NCI-H2107 treated with DMSO at 0.1 percent for 48 hours (cell line): ENCODE measurements around the gene ST6GALNAC6.
"Not testable (repeated sequence)": the region's sequence is repeated elsewhere in the genome, so short reads cannot be mapped to it uniquely, and the experiment has no call there.

Experiments
- DNase-seq: peaks from one replicate; lab custom pipeline; 2025; ENCODE audit not compliant: unreplicated experiment; lab: John Stamatoyannopoulos, UW

Gene ST6GALNAC6

GRCh38 chr9:127860779-127861178 lies 38.6 kb downstream of the ST6GALNAC6 start:
- no peak for DNase-seq

GRCh38 chr9:127860260-127860659 lies 39.1 kb downstream of the ST6GALNAC6 start:
- no peak for DNase-seq

- DNase-seq, result no peak
Measured at GRCh38 chr9:127858041-127858512, 41.3 kb downstream of the ST6GALNAC6 start.

GRCh38 chr9:127857278-127857677 lies 42.1 kb downstream of the ST6GALNAC6 start:
- no peak for DNase-seq

- no peak for DNase-seq
Measured at GRCh38 chr9:127856729-127857116, 42.7 kb downstream of the ST6GALNAC6 start.

GRCh38 chr9:127856094-127856728 lies 43.2 kb downstream of the ST6GALNAC6 start:
- DNase-seq, result no peak

- DNase-seq, result no peak
Measured at GRCh38 chr9:127855522-127855921, 43.9 kb downstream of the ST6GALNAC6 start.

GRCh38 chr9:127854960-127855359 lies 44.4 kb downstream of the ST6GALNAC6 start:
- DNase-seq, result no peak

- DNase-seq, result no peak
Measured at GRCh38 chr9:127854184-127854806, 45.1 kb downstream of the ST6GALNAC6 start, which contains the start of gene ENG. TSS of gene ENG (minus strand) at chr9:127854658. CDS start at chr9:127854355, 303 bp downstream.

- DNase-seq, result no peak
Measured at GRCh38 chr9:127853312-127854183, 45.9 kb downstream of the ST6GALNAC6 start.

- DNase-seq, result no peak
Measured at GRCh38 chr9:127852829-127853228, 46.6 kb downstream of the ST6GALNAC6 start.

GRCh38 chr9:127850286-127850830 lies 49.0 kb downstream of the ST6GALNAC6 start:
- DNase-seq, result no peak

- DNase-seq, result no peak
Measured at GRCh38 chr9:127848756-127849504, 50.5 kb downstream of the ST6GALNAC6 start.

- no peak for DNase-seq
Measured at GRCh38 chr9:127847833-127848755, 51.3 kb downstream of the ST6GALNAC6 start.

- no peak for DNase-seq
Measured at GRCh38 chr9:127847178-127847510, 52.3 kb downstream of the ST6GALNAC6 start.

- DNase-seq, result no peak
Measured at GRCh38 chr9:127846443-127847177, 52.8 kb downstream of the ST6GALNAC6 start.

GRCh38 chr9:127845619-127846018 lies 53.8 kb downstream of the ST6GALNAC6 start:
- DNase-seq, result not testable (repeated sequence)

- no peak for DNase-seq
Measured at GRCh38 chr9:127844821-127845359, 54.5 kb downstream of the ST6GALNAC6 start.
